ENCODE results near the gene PDCD11.

GRCh38 chr10:103441206-103441605, 44.8 kb downstream of the PDCD11 start:
- TF ChIP-seq, protein P1, sequence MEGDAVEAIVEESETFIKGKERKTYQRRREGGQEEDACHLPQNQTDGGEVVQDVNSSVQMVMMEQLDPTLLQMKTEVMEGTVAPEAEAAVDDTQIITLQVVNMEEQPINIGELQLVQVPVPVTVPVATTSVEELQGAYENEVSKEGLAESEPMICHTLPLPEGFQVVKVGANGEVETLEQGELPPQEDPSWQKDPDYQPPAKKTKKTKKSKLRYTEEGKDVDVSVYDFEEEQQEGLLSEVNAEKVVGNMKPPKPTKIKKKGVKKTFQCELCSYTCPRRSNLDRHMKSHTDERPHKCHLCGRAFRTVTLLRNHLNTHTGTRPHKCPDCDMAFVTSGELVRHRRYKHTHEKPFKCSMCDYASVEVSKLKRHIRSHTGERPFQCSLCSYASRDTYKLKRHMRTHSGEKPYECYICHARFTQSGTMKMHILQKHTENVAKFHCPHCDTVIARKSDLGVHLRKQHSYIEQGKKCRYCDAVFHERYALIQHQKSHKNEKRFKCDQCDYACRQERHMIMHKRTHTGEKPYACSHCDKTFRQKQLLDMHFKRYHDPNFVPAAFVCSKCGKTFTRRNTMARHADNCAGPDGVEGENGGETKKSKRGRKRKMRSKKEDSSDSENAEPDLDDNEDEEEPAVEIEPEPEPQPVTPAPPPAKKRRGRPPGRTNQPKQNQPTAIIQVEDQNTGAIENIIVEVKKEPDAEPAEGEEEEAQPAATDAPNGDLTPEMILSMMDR (IDR thresholded peaks at IDR 0.05), result no peak
- no peak for TF ChIP-seq POLR2A (IDR thresholded peaks at IDR 0.05)

Data from prostate gland (tissue), 2 donors.